OCI-LY1 (cell line): Measurements from ENCODE around the gene MAP4K4.

Experiments used
- CTCF ChIP-seq: fragments of 200-600 bp; sonication (generic), shearing (Covaris generic); IDR thresholded peaks from 2 replicates; pipeline ENCODE4 v1.5.1; 2017; ENCODE audit warnings: mild to moderate bottlenecking, antibody characterized with exemption, low read length, moderate library complexity, mixed read lengths
- EZH2 ChIP-seq: fragments of 200-600 bp; sonication (generic), shearing (Covaris generic); IDR thresholded peaks from 2 replicates; pipeline ENCODE4 v1.8.0; 2017; ENCODE audit warnings: borderline replicate concordance, mixed run types, mild to moderate bottlenecking, antibody characterized with exemption, low read length, moderate library complexity, mixed read lengths

- TF ChIP-seq CTCF (peak; percentile 73), EZH2 (no peak)
Measured at GRCh38 chr2:101823347-101823791, 125.9 kb downstream of the MAP4K4 start.
